ENCODE results near the gene ABL1.
"Not testable (repeated sequence)": the region's sequence is repeated elsewhere in the genome, so short reads cannot be mapped to it uniquely, and the experiment has no call there.

Gene ABL1

DNA sequence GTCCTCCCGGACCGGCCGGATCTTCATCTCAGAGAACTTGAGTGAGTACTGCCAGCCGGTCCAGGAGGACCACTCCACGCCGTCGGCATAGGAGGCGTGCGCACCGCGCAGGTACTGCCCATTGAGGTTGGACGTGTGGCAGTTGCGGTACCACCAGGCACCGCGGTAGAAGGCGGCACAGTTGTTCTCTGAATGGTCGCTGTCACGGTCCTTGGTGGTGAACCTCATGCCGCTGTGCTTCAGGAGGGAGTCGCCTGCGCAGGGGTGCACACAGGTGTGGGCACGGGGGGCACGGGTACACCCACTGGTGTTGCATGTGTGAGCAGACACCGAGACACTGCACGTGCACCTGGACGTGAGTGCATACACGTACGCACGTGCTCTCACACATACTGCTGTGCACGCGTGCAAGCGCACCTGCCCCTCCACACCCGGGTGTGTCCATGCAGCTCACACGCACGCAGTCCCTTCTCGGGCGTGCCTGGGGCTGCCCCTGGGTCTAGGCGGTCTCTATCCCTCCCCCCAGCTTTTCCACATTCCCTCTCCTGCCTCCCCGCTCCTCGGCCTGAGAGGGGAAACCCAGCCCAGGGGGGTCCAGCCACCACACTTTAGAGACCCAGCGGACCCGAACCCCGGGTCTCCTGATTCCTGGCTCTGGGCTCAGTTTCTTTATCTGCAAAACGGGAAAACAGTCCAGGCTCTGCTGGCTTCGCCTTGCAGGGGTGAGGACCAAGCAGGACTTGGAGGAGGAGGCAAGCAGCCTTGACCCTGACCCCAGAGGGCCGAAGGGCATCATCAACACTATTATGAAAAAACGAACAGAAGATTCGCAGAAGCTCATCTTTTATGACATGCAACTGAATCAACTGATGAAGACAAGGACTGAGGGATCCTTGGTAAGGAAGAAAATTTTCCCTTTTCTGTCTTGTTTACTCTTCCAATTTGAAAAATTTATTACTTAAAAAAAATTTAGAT, 69.3 kb downstream of the ABL1 start:
- DNase-seq (ENCODE audit: low read depth): no peak

DNA sequence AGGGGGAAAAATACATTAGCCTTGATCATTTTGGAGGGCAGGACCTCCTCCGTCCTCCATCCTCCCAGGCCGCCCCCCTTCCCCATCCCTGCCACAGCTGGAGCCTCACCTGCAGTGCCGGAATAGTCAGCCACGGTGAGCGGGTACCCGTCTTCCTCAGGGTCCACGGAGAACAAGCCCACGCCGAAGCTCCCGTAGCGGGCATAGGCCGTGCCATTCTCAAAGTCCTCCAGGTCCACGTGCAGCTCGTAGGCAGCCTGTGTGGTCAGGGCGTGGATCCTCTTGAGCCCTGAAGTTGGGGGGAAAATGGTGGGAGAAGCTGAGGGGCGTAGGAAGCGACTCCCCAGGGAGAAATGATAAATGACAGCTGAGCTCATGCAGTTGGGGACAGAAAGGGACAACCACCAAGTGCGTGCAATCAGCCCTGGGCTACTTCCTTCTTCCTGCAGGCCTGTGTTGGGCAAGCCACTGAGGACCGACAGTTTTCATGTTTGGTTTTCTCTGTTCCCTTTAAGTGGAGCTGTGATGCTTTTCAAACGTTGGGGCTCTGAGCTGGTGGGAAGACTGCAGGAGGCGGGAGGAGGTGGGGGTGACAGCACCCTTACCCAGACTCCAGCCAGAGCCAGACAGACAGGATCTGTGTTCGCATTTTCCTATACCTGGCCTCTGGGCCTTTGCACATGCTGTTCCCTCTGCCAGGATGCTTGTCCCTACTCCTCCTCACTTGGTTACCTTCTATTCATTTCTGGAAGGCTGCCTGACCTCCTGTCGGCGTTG, 70.3 kb downstream of the ABL1 start:
- DNase-seq (ENCODE audit: low read depth): no peak

DNA sequence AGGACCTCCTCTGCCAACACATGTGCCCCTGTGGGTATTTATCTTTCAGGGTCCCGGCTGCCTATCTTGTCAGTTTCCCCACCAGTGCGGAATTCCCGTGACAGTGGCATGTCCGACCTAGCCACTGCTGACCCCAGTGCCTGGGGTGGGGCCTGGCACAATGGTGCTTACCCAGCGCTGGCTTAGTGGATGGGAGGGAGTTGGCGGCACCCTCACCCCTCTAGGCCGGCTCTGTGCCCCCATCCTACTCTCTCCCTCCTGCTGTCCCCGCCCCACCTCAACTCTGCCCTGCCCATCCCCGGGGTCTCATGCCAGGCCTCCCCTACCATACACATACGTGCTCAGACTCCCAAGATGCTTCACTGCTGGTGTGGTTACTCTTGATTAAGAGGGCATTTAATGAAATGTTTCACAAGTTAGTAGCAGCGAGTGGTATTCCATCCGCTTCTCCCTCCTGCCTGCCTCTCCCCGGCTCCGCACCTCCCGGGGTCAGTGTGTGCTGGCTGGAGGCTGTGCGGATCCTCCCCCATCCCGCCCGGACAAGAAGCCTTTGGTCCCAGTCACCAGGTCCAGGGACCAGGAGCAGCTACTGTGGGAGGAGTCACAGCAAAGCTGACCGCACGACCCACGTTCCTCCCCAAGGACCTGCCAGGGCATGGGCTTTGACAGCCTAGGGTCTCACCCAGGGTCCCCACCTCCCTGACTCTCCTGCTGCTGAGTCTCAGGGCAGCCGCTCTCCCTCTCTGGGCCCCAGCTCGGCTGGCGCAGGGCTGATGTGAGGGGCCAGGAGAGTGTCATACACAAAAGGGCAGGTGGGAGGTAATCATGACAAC, 71.1 kb downstream of the ABL1 start:
- DNase-seq (ENCODE audit: low read depth): no peak

DNA sequence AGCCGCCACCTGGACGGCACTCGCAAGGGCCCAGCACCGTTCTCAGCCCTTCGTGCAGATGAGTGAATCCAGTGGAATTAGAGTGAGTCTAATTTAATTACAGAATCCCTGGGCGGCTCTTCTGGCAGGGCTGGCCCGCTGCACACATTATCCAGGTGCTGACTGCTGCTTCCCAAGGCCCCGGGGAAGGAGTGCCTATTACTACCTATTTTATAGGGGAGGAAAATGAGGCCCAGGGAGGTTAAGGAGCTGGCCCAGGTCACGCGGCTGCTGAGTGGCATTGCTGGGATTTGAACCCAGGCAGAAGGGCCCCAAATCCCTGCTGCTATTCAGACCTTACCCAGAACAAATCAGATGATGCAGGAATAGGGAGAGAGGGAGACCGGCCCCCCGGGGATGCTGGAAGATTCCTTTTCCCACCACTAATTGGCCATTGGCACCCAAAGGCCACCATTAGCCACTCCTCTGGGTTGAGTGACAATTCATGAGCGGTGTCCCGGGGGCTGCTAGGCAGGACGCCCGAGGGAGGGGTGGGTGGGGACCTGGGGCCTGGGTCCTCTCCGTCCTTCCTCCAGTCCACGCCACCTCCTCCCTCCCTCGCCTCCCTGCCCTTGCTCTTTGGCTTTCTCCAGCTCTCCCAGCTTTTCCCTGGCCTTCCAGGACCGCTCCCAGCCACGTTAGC, 71.8 kb downstream of the ABL1 start:
- no peak for DNase-seq (ENCODE audit: low read depth)

DNA sequence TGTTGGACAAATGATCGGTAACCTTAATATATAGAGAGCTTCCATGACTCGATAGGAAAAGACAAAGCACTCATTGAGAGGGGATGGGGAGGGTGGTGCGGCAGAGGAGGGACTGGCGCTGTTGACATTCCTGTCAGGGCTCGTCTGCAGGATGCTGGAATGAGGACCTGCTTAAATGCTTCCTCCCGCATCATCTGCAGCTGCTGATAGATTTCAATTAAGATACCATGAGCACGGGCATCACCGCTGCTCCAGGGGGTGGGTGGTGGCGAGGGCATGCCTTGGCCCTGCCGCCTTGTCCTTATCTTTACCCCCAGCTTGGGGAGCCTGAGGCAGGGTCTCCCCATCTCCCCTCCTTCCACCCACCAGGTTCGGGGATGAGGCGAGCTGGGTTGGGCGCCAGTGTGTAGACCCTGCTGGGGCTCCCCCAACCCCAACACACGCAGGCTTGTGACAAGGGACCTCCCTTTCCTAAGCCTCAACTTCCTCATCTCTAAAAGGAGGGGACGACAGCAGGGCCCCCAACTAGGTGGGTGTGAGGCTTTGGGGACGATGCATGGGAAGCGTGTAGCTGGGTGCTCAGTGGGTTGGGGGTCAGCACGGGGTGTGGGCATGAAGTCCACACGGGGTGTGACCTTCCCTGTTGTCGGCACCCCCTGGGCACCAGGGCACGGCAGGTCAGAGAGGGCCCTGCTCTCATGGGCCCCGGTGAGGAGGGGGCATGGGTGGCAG, 73.3 kb downstream of the ABL1 start:
- no peak for DNase-seq (ENCODE audit: low read depth)

DNA sequence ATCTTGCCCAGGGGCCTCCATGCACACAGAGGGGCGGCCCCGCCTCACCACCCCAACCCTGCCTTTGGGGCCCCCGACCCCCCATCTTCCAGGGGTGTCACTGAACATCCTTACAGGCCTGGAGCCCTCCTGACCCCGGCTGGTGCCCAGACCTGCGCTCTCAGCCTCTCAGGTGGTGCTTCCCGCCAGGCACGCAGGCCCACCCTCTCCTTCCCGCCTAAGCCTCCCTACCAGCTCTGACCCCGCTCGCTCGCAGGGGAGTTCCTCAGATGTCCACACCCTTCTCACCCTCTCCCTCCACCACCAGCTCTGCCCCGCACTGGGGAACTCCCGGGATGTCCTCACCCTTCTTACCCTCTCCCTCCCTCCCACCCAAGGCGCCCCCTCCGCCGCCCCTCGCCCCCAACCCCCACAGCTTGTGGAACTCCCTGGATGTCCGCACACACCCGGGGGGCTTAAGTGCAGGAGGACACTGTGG, 73.9 kb downstream of the ABL1 start:
- DNase-seq (ENCODE audit: low read depth): no peak

DNA sequence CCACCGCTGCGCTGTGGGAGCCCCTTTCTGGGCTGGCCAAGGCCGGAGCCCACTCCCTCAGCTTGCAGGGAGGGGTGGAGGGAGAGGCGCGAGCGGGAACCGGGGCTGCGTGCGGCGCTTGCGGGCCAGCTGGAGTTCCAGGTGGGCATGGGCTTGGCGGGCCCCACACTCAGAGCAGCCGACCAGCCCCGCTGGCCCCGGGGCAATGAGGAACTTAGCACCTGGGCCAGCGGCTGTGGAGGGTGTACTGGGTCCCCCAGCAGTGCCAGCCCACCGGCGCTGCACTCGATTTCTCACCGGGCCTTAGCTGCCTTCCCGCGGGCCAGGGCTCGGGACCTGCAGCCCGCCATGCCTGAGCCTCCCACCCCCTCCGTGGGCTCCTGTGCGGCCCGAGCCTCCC, 75.0 kb downstream of the ABL1 start:
- not testable (repeated sequence) for DNase-seq (ENCODE audit: low read depth)

DNA sequence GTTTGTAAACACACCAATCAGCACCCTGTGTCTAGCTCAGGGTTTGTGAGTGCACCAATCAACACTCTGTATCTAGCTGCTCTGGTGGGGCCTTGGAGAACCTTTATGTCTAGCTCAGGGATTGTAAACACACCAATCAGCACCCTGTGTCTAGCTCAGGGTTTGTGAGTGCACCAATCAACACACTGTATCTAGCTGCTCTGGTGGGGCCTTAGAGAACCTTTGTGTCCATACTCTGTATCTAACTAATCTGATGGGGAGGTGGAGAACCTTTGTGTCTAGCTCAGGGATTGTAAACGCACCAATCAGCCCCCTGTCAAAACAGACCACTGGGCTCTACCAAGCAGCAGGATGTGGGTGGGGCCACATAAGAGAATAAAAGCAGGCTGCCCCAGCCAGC, 75.6 kb downstream of the ABL1 start:
- not testable (repeated sequence) for DNase-seq (ENCODE audit: low read depth)

DNA sequence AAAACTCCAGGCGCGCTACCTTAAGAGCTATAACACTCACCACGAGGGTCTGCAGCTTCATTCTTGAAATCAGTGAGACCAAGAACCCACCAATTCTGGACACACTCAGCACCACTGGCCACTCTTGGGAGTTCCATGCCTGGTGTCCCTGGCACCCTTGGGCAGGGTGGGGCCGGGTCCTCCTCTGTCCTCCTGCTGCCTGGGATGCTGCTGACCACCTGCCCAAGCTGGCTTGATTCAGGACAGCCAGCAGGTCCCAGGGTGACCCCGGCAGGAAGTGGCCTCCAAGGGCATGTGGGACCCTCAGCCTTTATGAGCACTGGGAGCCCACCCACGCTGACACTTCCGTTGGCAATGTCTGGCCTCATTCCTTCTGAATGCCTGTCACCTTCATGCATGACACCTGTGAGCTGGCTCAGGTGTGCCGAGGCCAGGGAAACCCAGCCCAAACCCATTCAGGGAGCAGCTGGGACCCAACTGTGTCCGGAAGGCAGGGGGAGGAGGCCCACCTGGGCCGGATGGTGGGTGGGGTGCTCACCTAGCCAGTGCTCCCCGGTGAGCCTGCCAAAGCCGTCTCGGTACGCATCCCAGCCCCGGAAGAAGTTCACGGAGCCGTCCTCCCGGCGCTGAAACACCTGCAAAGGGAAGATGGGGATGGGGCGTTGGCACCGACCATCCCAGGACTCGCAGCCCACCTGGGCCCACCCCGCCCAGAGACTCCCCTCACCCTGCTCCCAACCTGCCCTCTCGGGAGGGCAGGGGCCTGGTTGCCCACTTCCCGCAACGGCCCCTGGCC, 76.4 kb downstream of the ABL1 start:
- no peak for DNase-seq (ENCODE audit: low read depth)

DNA sequence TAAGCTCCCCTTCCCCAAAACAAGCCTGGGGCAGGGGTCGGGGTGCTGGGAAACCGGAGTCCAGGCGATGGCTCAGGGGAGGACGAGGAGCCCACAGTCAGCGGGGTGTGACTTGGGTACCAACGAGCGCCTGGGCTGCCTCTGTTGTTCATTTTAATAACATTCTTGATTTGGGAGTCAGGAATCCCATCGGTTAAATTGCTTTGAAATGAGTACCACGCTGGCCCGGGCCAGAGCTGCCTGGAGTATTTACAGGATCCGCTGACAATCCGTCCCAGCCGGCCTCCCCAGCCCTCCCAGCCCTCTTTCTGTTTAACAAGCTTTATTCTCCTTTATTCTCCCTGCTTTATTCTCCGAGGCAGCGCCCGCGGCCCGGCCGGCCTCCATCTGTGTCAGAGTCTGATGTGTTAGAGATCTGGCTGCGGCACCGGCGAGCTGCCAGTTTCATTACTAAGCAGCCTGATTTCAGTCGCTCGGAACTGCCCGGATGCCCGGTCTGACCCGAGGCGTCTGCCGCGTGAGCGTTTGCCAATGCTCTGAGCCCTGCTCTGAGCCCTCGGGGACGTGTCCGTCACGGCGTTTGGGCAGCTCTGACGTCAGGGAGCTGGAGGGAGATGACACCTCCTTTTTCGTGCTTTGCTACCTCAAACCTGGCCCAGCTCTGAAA, 78.0 kb downstream of the ABL1 start:
- DNase-seq (ENCODE audit: low read depth): no peak

DNA sequence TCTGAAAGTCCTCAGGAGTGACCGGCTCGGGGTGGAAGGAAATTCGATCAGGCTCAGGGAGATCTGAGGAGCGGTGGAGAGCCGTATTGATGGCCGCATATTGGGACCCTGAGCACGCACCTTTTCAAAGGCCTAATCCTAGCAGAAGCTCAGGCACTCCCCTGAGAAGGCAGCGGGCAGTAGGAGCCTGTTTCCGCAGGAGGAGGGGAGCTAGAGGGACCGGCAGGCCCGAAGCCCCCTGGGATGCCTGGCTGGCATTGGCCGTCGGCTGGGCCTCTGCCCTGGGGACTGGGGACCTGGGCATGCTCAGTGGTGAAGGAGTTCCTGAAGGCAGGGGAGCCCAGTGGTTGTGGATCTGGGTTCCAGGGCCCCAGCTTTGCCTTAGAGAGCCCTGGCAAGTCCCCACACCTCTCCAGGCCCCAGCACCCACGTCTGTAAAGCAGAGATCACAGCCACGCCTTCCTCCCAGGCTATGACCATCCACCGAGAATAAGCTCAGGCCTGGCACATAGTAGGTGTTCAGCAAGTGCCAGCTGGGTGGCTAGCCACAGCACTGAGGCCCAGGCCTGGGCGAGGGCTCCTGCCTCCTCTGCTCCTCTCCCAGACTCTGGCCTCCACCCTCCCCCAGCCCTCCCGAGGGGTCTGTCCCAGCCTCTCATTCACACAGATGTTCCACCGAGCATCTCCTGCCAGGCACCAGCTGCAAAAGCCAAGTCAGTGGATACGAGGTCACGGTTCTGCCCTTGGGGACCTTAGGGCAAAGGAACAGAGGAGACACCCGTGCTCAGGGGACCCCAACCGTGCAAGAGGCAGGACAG, 78.8 kb downstream of the ABL1 start:
- no peak for DNase-seq (ENCODE audit: low read depth)

DNA sequence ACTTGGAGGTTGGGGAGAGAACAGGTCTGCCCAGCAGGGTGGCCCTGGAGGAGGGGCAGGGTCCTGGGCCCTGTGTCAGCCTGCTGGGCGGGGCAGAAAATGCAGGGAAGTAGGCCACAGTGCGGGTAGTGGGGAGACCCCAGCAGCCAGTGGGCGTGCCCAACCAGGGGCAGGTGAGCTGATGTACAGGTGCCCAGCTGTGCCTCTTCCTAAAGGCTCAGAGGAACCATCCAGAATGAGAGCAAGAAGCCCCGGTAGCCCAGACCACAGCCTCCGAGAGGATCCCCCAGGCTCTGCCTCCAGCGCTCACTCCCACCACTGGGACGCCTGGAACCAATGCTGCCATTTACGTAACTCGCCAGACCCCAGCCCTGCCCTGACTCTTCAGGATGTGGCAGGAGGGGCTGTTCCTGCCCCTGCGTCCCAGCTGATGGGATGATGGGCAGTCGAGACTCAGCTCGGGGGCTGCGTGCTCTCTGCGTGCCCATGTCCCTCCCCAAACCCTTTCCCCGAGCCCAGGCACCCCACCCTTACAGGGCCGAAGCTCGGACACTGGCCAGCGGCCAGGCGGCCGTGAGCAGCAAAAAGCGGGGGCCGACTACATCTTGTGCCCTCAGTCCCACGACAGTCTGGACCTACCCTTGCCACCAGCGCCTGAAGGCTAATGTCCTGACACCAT, 79.5 kb downstream of the ABL1 start:
- no peak for DNase-seq (ENCODE audit: low read depth)

DNA sequence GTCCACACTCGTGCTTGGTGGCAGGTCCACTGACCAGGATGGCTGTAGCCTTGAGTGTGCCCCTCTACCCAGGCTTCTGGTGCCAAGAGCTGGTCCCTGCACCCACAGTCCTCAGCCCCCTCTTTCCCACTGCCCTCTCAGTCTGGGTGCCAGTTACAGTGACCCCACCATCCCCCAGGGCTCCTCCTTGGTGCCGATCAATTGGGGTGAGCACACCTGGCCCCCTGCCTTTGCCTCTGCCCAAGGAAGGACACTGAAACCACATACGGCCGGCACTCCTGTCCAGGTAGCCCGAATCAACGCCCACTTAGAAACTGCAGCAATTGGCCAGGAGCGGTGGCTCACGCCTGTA, 80.0 kb downstream of the ABL1 start:
- DNase-seq (ENCODE audit: low read depth): no peak

DNA sequence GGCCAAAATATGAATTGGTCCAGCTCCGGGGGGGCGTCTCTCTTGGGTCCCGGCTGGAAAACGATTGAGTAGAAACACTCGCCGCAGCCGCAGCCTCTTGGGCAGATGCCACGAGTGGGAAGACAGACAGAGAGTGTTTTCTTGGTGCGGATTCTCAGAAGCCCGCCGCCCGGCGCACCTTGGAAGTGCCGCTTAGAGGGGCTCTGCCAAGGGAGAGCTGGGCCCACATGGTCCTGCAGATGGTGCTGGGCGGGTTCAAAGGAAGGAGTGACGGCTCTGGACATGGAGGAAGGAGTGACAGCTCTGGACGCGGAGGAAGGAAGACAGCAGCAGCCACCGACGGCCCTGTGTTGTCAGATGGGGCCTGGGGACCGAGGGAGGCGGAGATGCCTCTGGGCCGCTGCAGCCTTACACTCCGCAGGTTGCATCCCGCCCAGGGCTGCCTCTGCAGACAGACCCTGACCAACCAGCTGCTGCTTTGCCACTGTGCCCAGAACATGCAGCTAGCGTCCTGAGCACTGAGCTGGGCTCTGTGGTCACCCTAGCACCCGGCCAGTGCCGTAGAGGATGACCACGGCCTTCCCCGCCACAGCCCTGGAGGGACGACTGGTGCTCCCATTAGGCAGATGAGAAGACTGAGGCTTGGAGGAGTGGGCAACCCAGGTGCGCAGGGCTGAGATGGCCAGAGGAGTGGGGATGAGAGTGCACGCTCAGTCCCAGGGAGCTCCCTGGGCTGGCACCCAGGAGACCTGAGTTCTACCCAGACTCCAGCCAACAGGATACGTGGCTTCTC, 82.3 kb downstream of the ABL1 start:
- DNase-seq (ENCODE audit: low read depth): no peak

DNA sequence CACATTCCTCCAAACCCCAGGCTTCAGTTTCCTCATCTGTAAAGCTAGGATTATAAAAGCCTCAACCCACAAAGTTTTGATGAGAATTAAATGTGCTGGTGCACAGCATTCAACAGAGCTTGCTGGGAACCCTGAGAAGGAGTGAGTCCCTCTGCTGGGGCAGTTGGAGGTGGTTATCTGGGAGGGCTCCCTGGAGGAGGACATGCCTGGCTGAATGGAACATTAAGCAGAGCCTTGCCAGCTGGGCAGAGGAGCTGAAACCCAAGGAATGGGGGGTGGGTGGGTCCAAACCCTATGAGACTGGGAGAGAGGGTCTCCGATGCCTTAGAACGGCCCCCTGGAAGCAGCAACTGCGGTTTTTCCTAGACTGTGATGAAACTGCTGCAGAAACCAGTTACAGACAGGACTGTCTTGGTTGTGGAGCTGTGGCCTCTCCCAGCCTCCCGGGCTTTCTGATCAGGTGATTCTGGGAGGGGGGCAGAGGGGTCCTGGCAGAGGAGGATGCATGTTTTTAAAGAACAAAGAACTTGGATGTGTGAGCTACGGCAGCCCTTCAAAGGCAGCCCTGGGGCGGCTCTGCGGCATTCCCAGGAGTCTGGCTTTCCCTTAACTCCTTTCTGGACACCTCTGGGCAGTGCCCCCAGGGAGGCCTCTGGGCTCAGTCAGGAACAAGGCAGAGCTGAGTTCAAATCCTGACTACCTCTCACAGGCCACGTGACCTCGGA, 83.2 kb downstream of the ABL1 start:
- DNase-seq (ENCODE audit: low read depth): no peak

DNA sequence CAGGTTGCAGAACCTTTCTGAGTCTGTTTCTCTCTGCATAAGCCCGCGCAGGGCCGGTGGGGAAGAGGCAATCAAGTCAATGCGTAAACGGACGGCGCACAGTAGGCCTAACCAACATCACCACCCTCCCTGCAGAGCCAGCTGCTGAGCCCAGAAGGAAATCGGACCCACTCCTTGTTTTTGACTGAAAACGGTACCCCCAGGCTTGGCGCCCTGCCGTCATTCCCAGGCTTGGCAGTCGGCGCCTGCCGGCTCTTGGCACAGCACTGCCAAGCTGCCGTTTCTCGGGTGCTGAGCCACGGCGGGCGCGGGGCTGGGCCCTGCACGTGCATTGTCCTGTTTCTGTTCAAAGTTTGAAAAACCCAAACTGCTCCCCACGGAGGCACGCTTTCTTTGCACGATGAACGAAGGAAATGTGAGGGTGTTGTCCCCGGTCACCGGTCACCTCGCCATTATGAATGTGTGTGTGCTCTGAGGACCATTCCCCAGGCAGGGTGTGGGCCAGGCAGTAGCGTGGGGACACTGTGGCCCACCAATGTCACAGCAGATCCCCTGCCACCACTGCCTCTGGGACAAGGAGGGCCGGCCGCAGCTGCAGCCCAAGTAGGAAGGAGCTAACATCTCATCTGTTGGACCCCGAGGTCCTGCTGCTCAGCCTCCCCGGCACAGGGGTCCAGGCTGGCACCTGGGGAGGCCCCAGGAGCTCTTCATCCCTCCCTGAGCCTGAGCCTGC, 83.9 kb downstream of the ABL1 start:
- DNase-seq (ENCODE audit: low read depth): no peak
